Fibroblast of skin of right biceps (primary cell): ENCODE measurements around the gene TCL1A.
"Not testable (repeated sequence)": the region's sequence is repeated elsewhere in the genome, so short reads cannot be mapped to it uniquely, and the experiment has no call there.

Experiments
- DNase-seq: peaks from one replicate; pipeline ENCODE4 v3.0.0-alpha.2; 2013

The TCL1A gene

DNA sequence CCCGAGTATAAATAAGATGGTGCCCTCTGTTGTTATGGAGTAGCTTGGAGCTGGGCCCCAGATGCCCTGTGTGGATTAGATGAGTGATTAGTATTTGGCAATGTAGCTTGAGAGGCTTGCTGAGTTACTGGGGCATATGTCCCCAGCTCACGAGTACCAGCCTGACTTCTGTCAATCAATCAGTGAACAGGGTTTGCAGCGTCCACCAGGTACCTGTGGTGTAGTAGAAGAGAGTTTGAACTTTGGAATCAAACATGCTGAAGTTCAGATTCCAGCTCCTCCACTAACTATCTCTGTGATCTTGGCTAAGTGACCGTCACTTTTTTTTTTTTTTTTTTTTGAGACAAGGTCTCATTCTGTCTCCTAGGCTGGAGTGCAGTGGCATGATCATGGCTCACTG is 39.3 kb downstream of the TCL1A start:
- DNase-seq: no peak

- DNase-seq: no peak
Observed at GRCh38 chr14:95668235-95668772, 45.6 kb downstream of the TCL1A start.

- DNase-seq: no peak
Observed at GRCh38 chr14:95667249-95667693, 46.7 kb downstream of the TCL1A start.

GRCh38 chr14:95666450-95666849 is 47.5 kb downstream of the TCL1A start:
- DNase-seq: no peak

DNA sequence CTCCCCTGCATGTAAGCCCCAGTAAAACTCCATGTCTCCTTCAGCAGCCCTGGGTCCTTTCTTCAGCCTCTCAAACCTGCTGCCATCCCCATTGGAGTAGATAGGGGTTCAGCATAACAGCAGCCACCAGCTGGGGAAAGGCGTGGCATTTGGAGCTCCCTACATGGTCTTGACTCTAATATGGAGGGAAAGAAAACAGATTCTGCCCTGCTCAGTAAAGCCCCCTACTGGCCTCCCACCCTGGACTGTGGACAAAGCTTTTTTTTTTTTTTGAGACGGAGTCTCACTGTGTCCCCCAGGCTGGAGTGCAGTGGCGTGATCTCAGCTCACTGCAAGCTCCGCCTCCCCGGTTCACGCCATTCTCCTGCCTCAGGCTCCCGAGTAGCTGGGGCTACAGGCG is 48.4 kb downstream of the TCL1A start:
- not testable (repeated sequence) for DNase-seq

- DNase-seq: no peak
Observed at GRCh38 chr14:95664546-95664945, 49.4 kb downstream of the TCL1A start.

DNA sequence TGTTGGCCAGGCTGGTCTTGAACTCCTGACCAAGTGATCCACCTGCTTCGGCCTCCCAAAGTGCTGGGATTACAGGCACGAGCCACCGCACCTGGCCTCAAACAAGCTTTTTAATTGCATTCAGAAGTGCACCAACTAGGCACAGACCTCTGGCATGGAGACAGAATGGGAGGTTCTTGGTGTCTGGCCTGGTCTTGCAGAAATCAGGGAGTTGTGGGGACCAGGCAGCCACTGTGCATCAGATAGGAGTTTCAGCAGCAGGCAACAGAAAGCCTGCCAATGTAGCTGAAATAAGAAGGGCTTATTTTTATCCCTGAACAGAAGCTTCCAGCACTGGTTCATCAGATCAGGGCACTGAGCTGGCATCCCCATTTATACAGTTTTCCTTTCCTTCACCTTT is 49.9 kb downstream of the TCL1A start:
- DNase-seq: no peak

- DNase-seq: no peak
Observed at GRCh38 chr14:95663226-95663797, 50.6 kb downstream of the TCL1A start.

GRCh38 chr14:95662376-95663186 is 51.3 kb downstream of the TCL1A start:
- no peak for DNase-seq

GRCh38 chr14:95660651-95661515 is 53.0 kb downstream of the TCL1A start:
- DNase-seq: no peak

DNA sequence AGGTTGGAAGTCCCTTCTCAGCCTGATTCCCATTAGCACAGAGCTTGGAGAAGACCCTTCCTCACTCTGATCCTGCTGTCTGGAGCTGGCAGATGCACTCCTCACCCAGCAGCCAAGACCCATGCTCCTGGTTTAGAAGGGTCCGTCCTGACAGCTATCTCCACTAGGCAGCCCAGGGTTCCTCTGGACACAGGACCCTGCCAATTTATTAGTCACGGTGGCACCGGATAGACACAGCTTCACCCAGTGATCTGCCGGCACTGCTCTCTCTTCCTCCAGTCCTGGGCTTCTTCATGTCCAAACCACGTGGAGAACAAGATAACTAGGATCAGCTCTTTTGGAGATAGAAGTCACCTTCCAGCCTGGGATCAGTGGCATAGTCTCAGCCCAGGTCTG is 53.9 kb downstream of the TCL1A start:
- no peak for DNase-seq
